K562 (cell line): Measurements from ENCODE around the gene GLTPD2. TPM values are rescaled to one million over a fixed set of nuclear protein-coding genes. Genes with fewer than 3 reads are reported as not detected.

Experiments
- CSDE1 ChIP-seq, 2 experiments: fragments of 450-650 bp; IDR thresholded peaks; 2 replicates each; pipeline ENCODE4 v1.6.1; 2016; ENCODE audit warnings: mild to moderate bottlenecking in 1 of 2
- CXXC5 ChIP-seq: fragments of 250-450 bp; sonication (Bioruptor Pico); IDR thresholded peaks from 2 replicates; pipeline ENCODE4 v1.8.0; 2022; ENCODE audit warnings: inconsistent platforms, mild to moderate bottlenecking, moderate library complexity
- DDX20 ChIP-seq: fragments of 450-650 bp; IDR thresholded peaks from 2 replicates; pipeline ENCODE4 v1.6.1; 2016; ENCODE audit warnings: missing genetic modification characterization, low read depth, mild to moderate bottlenecking, missing compliant biosample characterization, moderate library complexity
- HIVEP1 ChIP-seq: fragments of 250-450 bp; sonication (Bioruptor Pico); IDR thresholded peaks from 2 replicates; pipeline ENCODE4 v1.4.0; 2020; ENCODE audit warnings: mild to moderate bottlenecking
- HLTF ChIP-seq: fragments of 450-650 bp; IDR thresholded peaks from 2 replicates; pipeline ENCODE4 v1.6.1; 2016
- IFI16 ChIP-seq: fragments of 250-450 bp; sonication (Bioruptor Pico); IDR thresholded peaks from 2 replicates; pipeline ENCODE4 v2.1.2; 2022; ENCODE audit warnings: mild to moderate bottlenecking, inconsistent platforms
- MEIS2 ChIP-seq: fragments of 450-650 bp; IDR thresholded peaks from 2 replicates; pipeline ENCODE4 v1.6.1; 2014; ENCODE audit warnings: mild to moderate bottlenecking; ENCODE audit not compliant: partially characterized antibody
- NCOA2 ChIP-seq, 2 experiments: fragments of 450-650 bp; IDR thresholded peaks; 2 replicates each; pipeline ENCODE4 v1.6.1; 2018; ENCODE audit warnings: mild to moderate bottlenecking in 2 of 2, moderate library complexity in 1 of 2; ENCODE audit not compliant: partially characterized antibody in 2 of 2
- POLR2H ChIP-seq: IDR thresholded peaks from 2 replicates; pipeline ENCODE4 v1.6.1; 2016; ENCODE audit warnings: missing genetic modification characterization, low read depth, mild to moderate bottlenecking, control low read depth, missing compliant biosample characterization, moderate library complexity
- PURB ChIP-seq: sonication (generic); formaldehyde crosslinking; IDR thresholded peaks from 2 replicates; pipeline ENCODE4 v1.9.0; 2021; ENCODE audit warnings: low read depth, mild to moderate bottlenecking, missing genetic modification reagents
- RB1 ChIP-seq: fragments of 450-650 bp; IDR thresholded peaks from 2 replicates; pipeline ENCODE4 v1.6.1; 2017; ENCODE audit warnings: low read depth, mild to moderate bottlenecking
- RBBP5 ChIP-seq: fragments of 200-600 bp; sonication (generic); IDR thresholded peaks from 2 replicates; pipeline ENCODE4 v1.6.1; 2012; ENCODE audit warnings: borderline replicate concordance, mild to moderate bottlenecking, low read length, control low read depth, inconsistent platforms; ENCODE audit not compliant: insufficient read depth, poor library complexity, severe bottlenecking
- RBM39 ChIP-seq: fragments of 200-400 bp; formaldehyde crosslinking; optimal IDR thresholded peaks from 2 replicates; pipeline ENCODE3; 2018; ENCODE audit warnings: low read depth, low read length
- RNF2 ChIP-seq: sonication (generic); IDR thresholded peaks from 2 replicates; pipeline ENCODE4 v1.6.1; 2016
- RUNX1 ChIP-seq: sonication (generic); IDR thresholded peaks from 2 replicates; pipeline ENCODE4 v1.6.1; 2016; ENCODE audit warnings: antibody characterized with exemption, low read depth
- SAP30 ChIP-seq: fragments of 200-600 bp; sonication (generic); IDR thresholded peaks from 2 replicates; pipeline ENCODE4 v1.6.1; 2012; ENCODE audit warnings: borderline replicate concordance, low read depth, mild to moderate bottlenecking, moderate library complexity, low read length, control low read depth, inconsistent platforms; ENCODE audit not compliant: insufficient read depth, poor library complexity, severe bottlenecking
- SMARCE1 ChIP-seq: fragments of 450-650 bp; IDR thresholded peaks from 2 replicates; pipeline ENCODE4 v1.7.1; 2016; ENCODE audit warnings: mild to moderate bottlenecking
- SREBF2 ChIP-seq: sonication (generic); formaldehyde crosslinking; IDR thresholded peaks from 2 replicates; pipeline ENCODE4 v1.4.0; 2020; ENCODE audit warnings: mild to moderate bottlenecking, missing genetic modification reagents
- TSC22D4 ChIP-seq: fragments of 450-650 bp; IDR thresholded peaks from 2 replicates; pipeline ENCODE4 v1.6.1; 2016; ENCODE audit warnings: missing genetic modification characterization, missing biosample characterization, control low read depth
- ZNF165 ChIP-seq: fragments of 250-450 bp; sonication (Bioruptor Pico); IDR thresholded peaks from 2 replicates; pipeline ENCODE4 v1.4.0; 2020; ENCODE audit warnings: borderline replicate concordance
- polyA plus RNA-seq, 8 experiments: library from polyadenylated mRNA; depleted of rRNA in 4 of 8; stranded (reverse) in 5 of 8; unstranded in 3 of 8; fragments of >200 nt; fragmentation: Nextera tagmentation in 2 of 8; fragmentation: Illumina TruSeq in 1 of 8; extraction: Ambion mirVana in 2 of 8; extraction: Trizol in 1 of 8; gene quantifications; 2 replicates each; pipeline versions ENCODE4 v1.2.1 to v1.2.3, GENCODE V29; 2011 to 2014; ENCODE audit warnings: inconsistent platforms in 1 of 8, missing spikeins in 1 of 8
- total RNA-seq, 7 experiments: library from RNA; depleted of rRNA in 6 of 7; stranded (reverse); fragments of >200 nt in 6 of 7; fragmentation: Illumina TruSeq in 2 of 7; extraction: Trizol in 2 of 7; gene quantifications; 2 replicates each; pipeline versions ENCODE4 v1.2.1 to v1.2.3, GENCODE V29; 2011 to 2021; ENCODE audit warnings: low replicate concordance in 1 of 7
- TF ChIP-seq, protein P1 (sequence below): fragments of 200-800 bp; sonication (Bioruptor generic); IDR thresholded peaks from 2 replicates; pipeline ENCODE4 v1.6.1; 2017; ENCODE audit warnings: missing genetic modification characterization, missing compliant biosample characterization
- TF ChIP-seq, protein P2 (sequence below): fragments of 450-650 bp; formaldehyde crosslinking; IDR thresholded peaks from 2 replicates; pipeline ENCODE4 v1.4.0; 2020; ENCODE audit warnings: mild to moderate bottlenecking, moderate library complexity
- TF ChIP-seq, protein P3 (sequence below): sonication (generic); formaldehyde crosslinking; IDR thresholded peaks from 2 replicates; pipeline ENCODE4 v1.8.0; 2022; ENCODE audit warnings: mild to moderate bottlenecking, missing genetic modification reagents
- TF ChIP-seq, protein P4 (sequence below), 3 experiments: IDR thresholded peaks in 2 of 3; conservative IDR thresholded peaks in 1 of 3; 2 replicates each; pipeline ENCODE4 v1.5.1; 2011 to 2012; ENCODE audit warnings: low read length in 3 of 3, mild to moderate bottlenecking in 3 of 3, control low read depth in 2 of 3, improper control_type of control experiment in 1 of 3, inconsistent platforms in 1 of 3, low read depth in 1 of 3, mixed read lengths in 1 of 3, moderate library complexity in 1 of 3; ENCODE audit not compliant: insufficient read depth in 2 of 3

Gene GLTPD2
- total and polyA plus RNA-seq, 9 of the 15 experiments (the other 6 are each of a cell fraction or from before 2014, with no cell fraction given), result not detected

DNA sequence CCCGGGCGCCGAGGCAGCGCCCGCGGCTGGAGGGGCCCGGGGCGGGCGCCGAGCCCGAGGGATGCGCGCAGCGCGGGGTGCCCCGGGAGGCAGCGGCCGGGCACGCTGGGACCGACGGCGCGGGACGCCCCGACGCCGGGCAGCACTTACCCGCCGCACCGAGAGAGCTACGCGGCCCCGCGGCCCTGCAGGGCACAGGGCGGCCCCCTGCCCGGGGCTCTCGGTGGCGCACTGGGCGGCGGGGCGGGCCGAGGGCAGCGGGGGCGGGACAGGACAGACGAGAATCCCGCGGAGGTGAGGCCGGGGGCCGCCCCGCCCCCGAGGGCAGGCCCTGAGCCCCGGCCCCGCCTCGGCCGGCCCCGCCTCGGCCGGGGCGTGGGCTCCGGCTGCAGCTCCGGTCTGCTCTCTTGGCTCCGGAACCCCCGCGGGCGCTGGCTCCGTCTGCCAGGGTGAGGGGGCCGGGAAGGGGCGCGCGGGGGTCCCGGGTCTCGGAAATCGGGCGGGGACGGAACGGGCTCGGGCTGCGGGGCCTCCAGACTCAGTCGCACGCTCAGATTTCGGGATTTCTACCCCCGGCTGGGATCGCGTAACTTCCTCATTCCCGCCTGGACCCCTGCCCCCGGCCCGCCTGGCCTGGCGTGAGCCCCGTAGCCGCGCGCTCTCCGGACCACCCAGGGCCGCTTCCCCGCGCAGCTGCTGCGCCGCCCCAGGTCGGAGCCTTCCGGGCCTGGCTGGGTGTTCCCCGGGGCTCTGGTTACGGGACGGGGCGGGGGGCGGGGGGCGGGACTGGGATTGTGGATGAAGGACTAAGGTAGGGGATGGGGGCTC, 18.2 kb downstream of the GLTPD2 start, which contains the start of gene PLD2 (continued):
- TF ChIP-seq, protein P1, sequence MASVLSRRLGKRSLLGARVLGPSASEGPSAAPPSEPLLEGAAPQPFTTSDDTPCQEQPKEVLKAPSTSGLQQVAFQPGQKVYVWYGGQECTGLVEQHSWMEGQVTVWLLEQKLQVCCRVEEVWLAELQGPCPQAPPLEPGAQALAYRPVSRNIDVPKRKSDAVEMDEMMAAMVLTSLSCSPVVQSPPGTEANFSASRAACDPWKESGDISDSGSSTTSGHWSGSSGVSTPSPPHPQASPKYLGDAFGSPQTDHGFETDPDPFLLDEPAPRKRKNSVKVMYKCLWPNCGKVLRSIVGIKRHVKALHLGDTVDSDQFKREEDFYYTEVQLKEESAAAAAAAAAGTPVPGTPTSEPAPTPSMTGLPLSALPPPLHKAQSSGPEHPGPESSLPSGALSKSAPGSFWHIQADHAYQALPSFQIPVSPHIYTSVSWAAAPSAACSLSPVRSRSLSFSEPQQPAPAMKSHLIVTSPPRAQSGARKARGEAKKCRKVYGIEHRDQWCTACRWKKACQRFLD (CRISPR knock-in tag), result no peak
- TF ChIP-seq, protein P2, sequence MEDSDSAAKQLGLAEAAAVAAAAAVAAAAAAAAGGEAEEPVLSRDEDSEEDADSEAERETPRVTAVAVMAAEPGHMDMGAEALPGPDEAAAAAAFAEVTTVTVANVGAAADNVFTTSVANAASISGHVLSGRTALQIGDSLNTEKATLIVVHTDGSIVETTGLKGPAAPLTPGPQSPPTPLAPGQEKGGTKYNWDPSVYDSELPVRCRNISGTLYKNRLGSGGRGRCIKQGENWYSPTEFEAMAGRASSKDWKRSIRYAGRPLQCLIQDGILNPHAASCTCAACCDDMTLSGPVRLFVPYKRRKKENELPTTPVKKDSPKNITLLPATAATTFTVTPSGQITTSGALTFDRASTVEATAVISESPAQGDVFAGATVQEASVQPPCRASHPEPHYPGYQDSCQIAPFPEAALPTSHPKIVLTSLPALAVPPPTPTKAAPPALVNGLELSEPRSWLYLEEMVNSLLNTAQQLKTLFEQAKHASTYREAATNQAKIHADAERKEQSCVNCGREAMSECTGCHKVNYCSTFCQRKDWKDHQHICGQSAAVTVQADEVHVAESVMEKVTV, result no peak
- TF ChIP-seq MEIS2, result no peak
- no peak for TF ChIP-seq POLR2H (tag)
- no peak for TF ChIP-seq CSDE1 (IDR thresholded peaks at IDR 0.05)
- TF ChIP-seq, protein P3, sequence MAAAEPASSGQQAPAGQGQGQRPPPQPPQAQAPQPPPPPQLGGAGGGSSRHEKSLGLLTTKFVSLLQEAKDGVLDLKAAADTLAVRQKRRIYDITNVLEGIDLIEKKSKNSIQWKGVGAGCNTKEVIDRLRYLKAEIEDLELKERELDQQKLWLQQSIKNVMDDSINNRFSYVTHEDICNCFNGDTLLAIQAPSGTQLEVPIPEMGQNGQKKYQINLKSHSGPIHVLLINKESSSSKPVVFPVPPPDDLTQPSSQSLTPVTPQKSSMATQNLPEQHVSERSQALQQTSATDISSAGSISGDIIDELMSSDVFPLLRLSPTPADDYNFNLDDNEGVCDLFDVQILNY (CRISPR knock-in tag), result no peak
- no peak for TF ChIP-seq SMARCE1
- peak; percentile 55 for TF ChIP-seq CXXC5 (CRISPR knock-in tag)
- TF ChIP-seq IFI16, result no peak
- peak; percentile 21 for TF ChIP-seq SAP30
- no peak for TF ChIP-seq TSC22D4 (tag)
- no peak for TF ChIP-seq DDX20 (tag)
- peak; percentile 37; the same call in 1 of the 2 replicates for TF ChIP-seq RB1
- no peak for TF ChIP-seq NCOA2 (IDR thresholded peaks at IDR 0.05; ENCODE audit: partially characterized antibody in 2 of 2)
- TF ChIP-seq RBM39, result no peak
- no peak for TF ChIP-seq HIVEP1 (CRISPR knock-in tag)
- no peak for TF ChIP-seq ZNF165 (CRISPR knock-in tag)
- no peak for TF ChIP-seq RUNX1
- no peak for TF ChIP-seq RBBP5
- TF ChIP-seq PURB, result no peak
- no peak for TF ChIP-seq SREBF2 (CRISPR knock-in tag)
- TF ChIP-seq, protein P4, sequence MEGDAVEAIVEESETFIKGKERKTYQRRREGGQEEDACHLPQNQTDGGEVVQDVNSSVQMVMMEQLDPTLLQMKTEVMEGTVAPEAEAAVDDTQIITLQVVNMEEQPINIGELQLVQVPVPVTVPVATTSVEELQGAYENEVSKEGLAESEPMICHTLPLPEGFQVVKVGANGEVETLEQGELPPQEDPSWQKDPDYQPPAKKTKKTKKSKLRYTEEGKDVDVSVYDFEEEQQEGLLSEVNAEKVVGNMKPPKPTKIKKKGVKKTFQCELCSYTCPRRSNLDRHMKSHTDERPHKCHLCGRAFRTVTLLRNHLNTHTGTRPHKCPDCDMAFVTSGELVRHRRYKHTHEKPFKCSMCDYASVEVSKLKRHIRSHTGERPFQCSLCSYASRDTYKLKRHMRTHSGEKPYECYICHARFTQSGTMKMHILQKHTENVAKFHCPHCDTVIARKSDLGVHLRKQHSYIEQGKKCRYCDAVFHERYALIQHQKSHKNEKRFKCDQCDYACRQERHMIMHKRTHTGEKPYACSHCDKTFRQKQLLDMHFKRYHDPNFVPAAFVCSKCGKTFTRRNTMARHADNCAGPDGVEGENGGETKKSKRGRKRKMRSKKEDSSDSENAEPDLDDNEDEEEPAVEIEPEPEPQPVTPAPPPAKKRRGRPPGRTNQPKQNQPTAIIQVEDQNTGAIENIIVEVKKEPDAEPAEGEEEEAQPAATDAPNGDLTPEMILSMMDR (IDR thresholded peaks at IDR 0.05 in 2 of 3, conservative IDR thresholded peaks at IDR 0.05 in 1 of 3; ENCODE audit: insufficient read depth in 2 of 3, low read depth in 1 of 3, low read length in 3 of 3), result no peak
- TF ChIP-seq HLTF, result no peak
- no peak for TF ChIP-seq RNF2
